ENCODE measurements around the gene STK25. TPM values are rescaled to one million over a fixed set of nuclear protein-coding genes. Genes with fewer than 3 reads are reported as not detected.

STK25 gene
- total and polyA plus RNA-seq, 2 of the 8 experiments (the other 6 are each of a cell fraction or from before 2014, with no cell fraction given), result 159 to 546 TPM

DNA sequence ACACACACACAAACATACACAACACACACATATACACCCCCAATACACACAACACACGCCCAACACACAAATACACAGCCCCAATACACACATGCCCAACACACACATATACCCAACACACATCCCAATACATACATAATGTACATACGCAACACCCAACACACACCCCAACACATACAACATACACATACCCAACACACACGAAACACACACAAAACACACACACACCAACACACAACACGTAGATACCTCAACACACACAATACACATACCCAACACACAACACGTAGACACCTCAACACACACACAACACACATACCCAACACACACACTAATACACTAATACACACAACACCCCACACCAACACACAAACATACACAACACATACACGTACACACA is 8.9 kb upstream of the STK25 start:
- H3K9me3 ChIP-seq (ENCODE audit: insufficient read depth in 2 of 2, low read depth in 1 of 2, low read length in 1 of 2), result peaks cover 0 to 4% of the 10 kb centered on the region in 2 experiments; a peak in 1 of 4 replicates
- H2BK20ac ChIP-seq (ENCODE audit: low read length), result no peak overlapping the region
- no peaks in the 10 kb centered on the region for H3K4me1 ChIP-seq (replicated peaks in 1 of 4; ENCODE audit: control insufficient read depth in 3 of 4, insufficient read depth in 4 of 4, low read length in 3 of 4)
- no peak overlapping the region for H3K27ac ChIP-seq (ENCODE audit: low read depth, low read length)
- no peaks in the 10 kb centered on the region; a peak in 1 of 8 replicates for H3K36me3 ChIP-seq (ENCODE audit: control insufficient read depth in 2 of 4, insufficient read depth in 4 of 4, low read length in 3 of 4)
- H2AFZ ChIP-seq (ENCODE audit: low read length), result no peak overlapping the region
- peak overlapping the region; percentile 44 for H3K4ac ChIP-seq (replicated peaks; ENCODE audit: insufficient read length, low read depth, low read length)
- no peak overlapping the region; a peak in 1 of 7 replicates for H3K9ac ChIP-seq (replicated peaks in 1 of 4; ENCODE audit: extremely low read depth in 1 of 4, low read depth in 3 of 4, low read length in 3 of 4)
- H4K91ac ChIP-seq (replicated peaks; ENCODE audit: insufficient read length, low read length), result peak overlapping the region; percentile 6
- H3K4me3 ChIP-seq (ENCODE audit: extremely low read depth in 1 of 4, insufficient read depth in 2 of 4, low read depth in 3 of 4, low read length in 4 of 4), result no peak overlapping the region
- no peaks in the 10 kb centered on the region for H3K79me2 ChIP-seq (ENCODE audit: control insufficient read depth in 1 of 2, insufficient read depth in 2 of 2, low read length in 2 of 2)
- H3K23ac ChIP-seq (ENCODE audit: insufficient read length), result no peak overlapping the region
- no peak for TF ChIP-seq CHD2 (IDR thresholded peaks at IDR 0.05; ENCODE audit: low read length)
- H3K79me1 ChIP-seq (ENCODE audit: low read depth, low read length), result no peaks in the 10 kb centered on the region
- peak overlapping the region; percentile 97 for H3K56ac ChIP-seq (replicated peaks; ENCODE audit: insufficient read length, low read depth, low read length)
- DNase-seq (ENCODE audit: low read depth in 1 of 2, low spot score in 2 of 2) (no peak), FAIRE-seq (no peak)
- CTCF ChIA-PET (ENCODE audit: partially characterized antibody), result no interaction called here
- 0 out of 2 replicates have a peak overlapping the region, but pooled peaks have one; percentile 82 for H2AK5ac ChIP-seq (ENCODE audit: low read depth, low read length)
- H2BK5ac ChIP-seq (ENCODE audit: low read depth, low read length), result no peak overlapping the region
- H2BK15ac ChIP-seq (ENCODE audit: low read length), result no peak overlapping the region
- no peak overlapping the region for H4K8ac ChIP-seq (ENCODE audit: extremely low read depth, insufficient read depth, low read length)
- H3K23me2 ChIP-seq (ENCODE audit: low read depth, low read length), result peaks cover 15% of the 10 kb centered on the region
- no peak overlapping the region for H3K18ac ChIP-seq (ENCODE audit: extremely low read depth, low read length)
- H3K27me3 ChIP-seq (replicated peaks in 1 of 4; ENCODE audit: control insufficient read depth in 3 of 4, extremely low read depth in 1 of 4, insufficient read depth in 3 of 4, low read length in 3 of 4), result peaks cover 0 to 4% (median 0%) of the 10 kb centered on the region in 4 experiments; a peak in 2 of 7 replicates
- peaks cover 0 to 10% of the 10 kb centered on the region in 2 experiments for H4K20me1 ChIP-seq (replicated peaks in 1 of 2; ENCODE audit: control insufficient read depth in 1 of 2, insufficient read depth in 2 of 2, low read length in 2 of 2)
- H4K5ac ChIP-seq (ENCODE audit: insufficient read length, low read depth, low read length), result no peak overlapping the region
- 0 out of 2 replicates have a peak overlapping the region, but pooled peaks have one; percentile 18 for H2BK12ac ChIP-seq (ENCODE audit: low read depth, low read length)
- WGBS, 2 experiments (ENCODE audit: extremely low coverage in 1 of 2, insufficient coverage in 1 of 2, insufficient read length in 1 of 2, insufficient replicate concordance in 2 of 2, low coverage in 1 of 2, low lambda C conversion rate in 2 of 2, missing lambda C conversion rate in 1 of 2), result 87 to 100% methylated on average over 5 to 6 of the region's 6 CpGs
- POLR2A ChIA-PET (ENCODE audit: partially characterized antibody), result no interaction called here
- H2BK120ac ChIP-seq (replicated peaks; ENCODE audit: low read depth, low read length), result no peak overlapping the region
- no peak overlapping the region for H3K4me2 ChIP-seq (ENCODE audit: insufficient read depth in 1 of 2, low read depth in 2 of 2, low read length in 2 of 2)
- H3K14ac ChIP-seq (ENCODE audit: insufficient read length), result no peak overlapping the region
